Thoracic aorta (tissue), 2 donors: ENCODE results near the gene SLC43A1. TPM values are rescaled to one million over a fixed set of nuclear protein-coding genes. Genes with fewer than 3 reads are reported as not detected.

Experiments
- ATAC-seq: fragments of 150-250 bp; one replicate; pipeline ENCODE4 v1.8.0; 2017; ENCODE audit warnings: low read depth; ENCODE audit not compliant: insufficient number of reproducible peaks, low FRiP score
- DNase-seq: peaks from one replicate; pipeline ENCODE4 v3.0.0-alpha.2; 2020; ENCODE audit warnings: low spot score
- H3K27ac ChIP-seq, 2 donors: fragments of 200-600 bp; sonication (generic); 1 replicate in 1 of 2; 2 replicates in 1 of 2; pipeline ENCODE4 v1.5.1; 2016; ENCODE audit warnings: mild to moderate bottlenecking in 2 of 2, moderate library complexity in 2 of 2
- H3K27me3 ChIP-seq: fragments of 200-600 bp; sonication (generic); replicated peaks from 2 replicates; pipeline ENCODE4 v1.6.0; 2016; ENCODE audit warnings: mild to moderate bottlenecking; ENCODE audit not compliant: insufficient read depth
- H3K36me3 ChIP-seq: fragments of 200-600 bp; sonication (generic); one replicate; pipeline ENCODE4 v1.5.1; 2016
- H3K4me1 ChIP-seq, 2 donors: fragments of 200-600 bp; sonication (generic); 1 replicate in 1 of 2; 2 replicates in 1 of 2; pipeline versions ENCODE4 v1.5.1 to v1.6.0; 2016; ENCODE audit warnings: low read depth in 2 of 2, mild to moderate bottlenecking in 1 of 2; ENCODE audit not compliant: control insufficient read depth in 1 of 2
- H3K4me3 ChIP-seq: fragments of 200-600 bp; sonication (generic); 2 replicates; pipeline ENCODE4 v1.5.1; 2016; ENCODE audit warnings: mild to moderate bottlenecking
- H3K9me3 ChIP-seq: fragments of 200-600 bp; sonication (generic); 2 replicates; pipeline ENCODE4 v1.5.1; 2016
- CTCF ChIP-seq: fragments of 200-600 bp; sonication (generic); IDR thresholded peaks from one replicate; pipeline ENCODE4 v1.5.1; 2019; ENCODE audit warnings: antibody characterized with exemption
- total RNA-seq, 2 donors: library from RNA; depleted of rRNA; stranded (reverse); fragments of >200 nt; gene quantifications; one replicate each; pipeline versions ENCODE4 v1.1.0 to v1.2.3, GENCODE V29; 2016

The SLC43A1 gene
- total RNA-seq, 2 donors from 2014 or later, result 16.6 to 23.6 TPM

DNA sequence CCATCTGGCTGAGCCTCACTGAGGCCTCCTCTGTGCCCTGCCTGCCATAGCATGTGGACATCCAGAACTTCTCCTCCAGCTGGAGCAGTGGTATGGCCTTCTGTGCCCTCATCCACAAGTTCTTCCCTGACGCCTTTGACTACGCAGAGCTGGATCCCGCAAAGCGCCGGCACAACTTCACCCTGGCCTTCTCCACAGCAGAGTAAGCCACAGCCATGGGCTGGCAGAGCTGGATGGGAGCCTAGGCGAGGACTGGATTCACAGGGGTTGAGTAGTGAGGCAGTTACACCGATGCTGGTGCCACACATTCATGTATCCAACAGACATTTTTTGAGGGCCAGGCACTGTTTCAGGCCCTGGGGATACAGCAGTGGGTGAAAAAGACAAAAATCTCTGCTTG, 30.9 kb upstream of the SLC43A1 start:
- Histone ChIP-seq H3K27ac (no peak overlapping the region), H3K36me3 (peaks cover 19% of the 10 kb centered on the region), H3K9me3 (no peaks in the 10 kb centered on the region), H3K27me3 (no peaks in the 10 kb centered on the region), H3K4me3 (no peak overlapping the region), H3K4me1 (no peaks in the 10 kb centered on the region)
- TF ChIP-seq CTCF, result no peak
- DNase-seq (no peak), ATAC-seq (no peak)

DNA sequence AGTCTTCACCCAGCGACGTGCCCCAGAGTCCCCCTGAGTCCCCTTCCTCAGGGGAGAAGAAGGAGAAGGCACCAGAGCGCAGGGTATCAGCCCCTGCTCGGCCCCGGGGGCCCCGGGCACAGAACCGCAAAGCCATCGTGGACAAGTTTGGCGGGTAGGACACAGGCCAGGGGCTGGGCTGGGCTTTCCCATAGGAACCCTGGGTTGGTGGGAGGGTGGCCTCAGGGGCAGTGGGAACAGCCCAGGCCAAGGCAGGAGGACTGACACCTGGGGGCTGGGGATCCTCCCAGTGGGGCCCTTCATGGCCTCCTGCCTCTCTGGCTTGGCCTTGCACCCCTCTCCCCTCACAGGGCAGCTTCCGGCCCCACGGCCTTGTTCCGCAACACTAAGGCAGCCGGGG, 30.4 kb upstream of the SLC43A1 start:
- DNase-seq, result no peak
- Histone ChIP-seq H3K36me3 (peaks cover 17% of the 10 kb centered on the region), H3K27me3 (no peaks in the 10 kb centered on the region), H3K4me1 (no peaks in the 10 kb centered on the region), H3K27ac (no peak overlapping the region), H3K9me3 (no peaks in the 10 kb centered on the region), H3K4me3 (no peak overlapping the region)
- TF ChIP-seq CTCF, result no peak
- ATAC-seq, result no peak

GRCh38 chr11:57544566-57544965, 29.1 kb upstream of the SLC43A1 start:
- no peak for TF ChIP-seq CTCF
- Histone ChIP-seq H3K9me3 (no peaks in the 10 kb centered on the region), H3K4me1 (no peaks in the 10 kb centered on the region), H3K27me3 (no peaks in the 10 kb centered on the region), H3K4me3 (no peak overlapping the region), H3K36me3 (peaks cover 3% of the 10 kb centered on the region), H3K27ac (no peak overlapping the region)
- DNase-seq (no peak), ATAC-seq (no peak)

GRCh38 chr11:57543593-57543992, 28.1 kb upstream of the SLC43A1 start:
- H3K4me3 ChIP-seq, result no peak overlapping the region
- no peaks in the 10 kb centered on the region for H3K36me3 ChIP-seq
- no peaks in the 10 kb centered on the region for H3K27me3 ChIP-seq
- TF ChIP-seq CTCF, result no peak
- H3K4me1 ChIP-seq, result no peaks in the 10 kb centered on the region
- no peak overlapping the region for H3K27ac ChIP-seq
- no peaks in the 10 kb centered on the region for H3K9me3 ChIP-seq
- no peak for ATAC-seq
- no peak for DNase-seq

DNA sequence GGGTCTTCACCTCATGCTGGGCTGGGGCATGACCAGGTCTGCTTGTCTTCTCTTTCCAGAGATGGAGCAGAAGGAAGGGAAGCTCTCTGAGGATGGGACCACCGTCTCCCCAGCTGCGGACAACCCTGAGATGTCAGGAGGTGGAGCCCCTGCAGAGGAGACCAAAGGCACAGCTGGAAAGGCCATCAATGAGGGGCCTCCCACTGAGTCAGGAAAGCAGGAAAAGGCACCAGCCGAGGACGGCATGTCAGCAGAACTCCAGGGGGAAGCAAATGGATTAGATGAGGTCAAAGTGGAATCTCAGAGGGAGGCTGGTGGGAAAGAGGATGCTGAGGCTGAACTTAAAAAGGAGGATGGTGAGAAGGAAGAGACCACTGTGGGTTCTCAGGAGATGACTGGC, 27.1 kb upstream of the SLC43A1 start:
- Histone ChIP-seq H3K27ac (no peak overlapping the region), H3K9me3 (no peaks in the 10 kb centered on the region), H3K27me3 (no peaks in the 10 kb centered on the region), H3K4me1 (no peaks in the 10 kb centered on the region), H3K36me3 (no peaks in the 10 kb centered on the region), H3K4me3 (no peak overlapping the region)
- no peak for DNase-seq
- ATAC-seq, result no peak
- TF ChIP-seq CTCF, result no peak
